ENCODE data around the gene HSPBP1.
A peak's percentile ranks its signal among the peaks of the same experiment; 100 is the strongest.
"Not testable (repeated sequence)": the region's sequence is repeated elsewhere in the genome, so short reads cannot be mapped to it uniquely, and the experiment has no call there.

HSPBP1 gene

GRCh38 chr19:55224679-55225414, 55.1 kb downstream of the HSPBP1 start:
- not testable (repeated sequence) for H3K4me3 Mint-ChIP-seq; H3K27ac Mint-ChIP-seq; H3K4me1 Mint-ChIP-seq (ENCODE audit: low read depth); H3K9me3 Mint-ChIP-seq; DNase-seq (ENCODE audit: low spot score); H3K27me3 Mint-ChIP-seq (ENCODE audit: low read depth)
- H3K36me3 Mint-ChIP-seq (ENCODE audit: low read depth) = peaks cover 37% of the 10 kb centered on the region

DNA sequence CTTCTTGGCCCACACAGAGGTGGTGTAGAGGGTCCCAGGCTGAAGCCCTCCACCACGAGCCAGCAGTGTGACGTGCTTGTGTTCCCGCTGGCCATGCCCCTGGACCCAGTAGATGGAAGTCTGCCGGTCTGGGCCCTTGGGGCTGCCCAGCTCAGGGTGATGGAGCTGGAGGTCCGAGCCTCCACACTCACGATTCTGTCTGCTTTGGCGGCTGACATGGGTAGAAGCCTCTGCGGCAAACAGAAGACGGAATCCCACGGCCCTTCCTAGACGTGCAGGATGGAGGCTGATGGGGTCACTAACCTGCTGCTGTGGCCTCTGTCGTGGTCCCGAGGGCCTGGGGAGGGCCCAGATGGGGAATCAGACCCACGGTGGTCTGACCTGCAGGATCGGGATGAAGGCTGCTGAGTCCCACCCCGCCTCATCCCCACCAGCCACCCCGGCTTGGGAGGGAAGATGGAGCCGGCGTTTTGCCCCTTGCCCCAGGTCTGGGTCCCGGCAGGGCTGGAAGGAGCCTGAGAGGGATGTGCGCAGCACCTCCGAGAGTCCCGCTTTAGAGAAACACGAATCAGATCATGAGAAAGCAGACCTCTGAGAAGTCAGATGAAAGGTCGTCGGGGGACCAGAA, 55.8 kb downstream of the HSPBP1 start:
- Mint-ChIP-seq H3K27me3 (ENCODE audit: low read depth) (no peaks in the 10 kb centered on the region), H3K4me3 (no peak overlapping the region), H3K4me1 (ENCODE audit: low read depth) (no peaks in the 10 kb centered on the region), H3K36me3 (ENCODE audit: low read depth) (peaks cover 36% of the 10 kb centered on the region), H3K9me3 (no peaks in the 10 kb centered on the region), H3K27ac (no peak overlapping the region)
- no peak for DNase-seq (ENCODE audit: low spot score)

- Mint-ChIP-seq H3K27ac (no peak overlapping the region), H3K4me3 (no peak overlapping the region), H3K36me3 (ENCODE audit: low read depth) (peaks cover 31% of the 10 kb centered on the region), H3K9me3 (no peaks in the 10 kb centered on the region), H3K4me1 (ENCODE audit: low read depth) (no peaks in the 10 kb centered on the region), H3K27me3 (ENCODE audit: low read depth) (no peaks in the 10 kb centered on the region)
- no peak for DNase-seq (ENCODE audit: low spot score)
These were observed 56.4 kb downstream of the HSPBP1 start for GRCh38 chr19:55223291-55224037.

DNA sequence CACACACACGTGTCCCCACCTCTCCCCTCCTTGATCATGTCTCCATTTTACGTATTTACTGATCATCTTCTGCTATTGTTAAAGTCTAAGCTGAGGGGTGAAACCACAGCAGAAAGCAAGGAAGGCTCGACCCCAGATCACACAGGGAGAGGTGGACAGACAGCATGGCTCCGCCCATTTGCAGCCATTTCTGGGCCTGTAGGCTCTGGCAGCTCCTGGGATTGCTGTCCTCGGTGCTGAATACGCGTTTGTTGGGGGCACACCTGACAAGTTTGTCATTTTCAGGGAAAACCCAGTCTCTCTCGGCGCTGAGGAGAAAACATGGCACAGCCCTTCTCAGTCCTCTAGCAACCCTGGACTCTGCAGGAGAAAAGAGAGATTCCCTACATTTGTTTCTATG, 59.4 kb downstream of the HSPBP1 start:
- Mint-ChIP-seq H3K27ac (no peak overlapping the region), H3K4me3 (no peak overlapping the region), H3K9me3 (no peaks in the 10 kb centered on the region), H3K4me1 (ENCODE audit: low read depth) (peaks cover 10% of the 10 kb centered on the region), H3K27me3 (ENCODE audit: low read depth) (peaks cover 5% of the 10 kb centered on the region), H3K36me3 (ENCODE audit: low read depth) (peaks cover 15% of the 10 kb centered on the region)
- DNase-seq (ENCODE audit: low spot score) = no peak

- Mint-ChIP-seq H3K27ac (no peak overlapping the region), H3K27me3 (ENCODE audit: low read depth) (peaks cover 9% of the 10 kb centered on the region), H3K4me3 (peak overlapping the region; percentile 67), H3K4me1 (ENCODE audit: low read depth) (peaks cover 10% of the 10 kb centered on the region), H3K9me3 (peaks cover 6% of the 10 kb centered on the region), H3K36me3 (ENCODE audit: low read depth) (peaks cover 12% of the 10 kb centered on the region)
- peak; percentile 52 for DNase-seq (ENCODE audit: low spot score)
These were observed 63.3 kb downstream of the HSPBP1 start for GRCh38 chr19:55216461-55217198.

GRCh38 chr19:55213547-55213946, 66.4 kb downstream of the HSPBP1 start:
- no peak for DNase-seq (ENCODE audit: low spot score)
- Mint-ChIP-seq H3K4me1 (ENCODE audit: low read depth) (peaks cover 10% of the 10 kb centered on the region), H3K27me3 (ENCODE audit: low read depth) (peaks cover 11% of the 10 kb centered on the region)

GRCh38 chr19:55212447-55212846, 67.5 kb downstream of the HSPBP1 start:
- DNase-seq (ENCODE audit: low spot score) = no peak
- Mint-ChIP-seq H3K36me3 (ENCODE audit: low read depth) (peaks cover 2% of the 10 kb centered on the region), H3K4me3 (no peak overlapping the region), H3K4me1 (ENCODE audit: low read depth) (peaks cover 10% of the 10 kb centered on the region), H3K27ac (no peak overlapping the region), H3K27me3 (ENCODE audit: low read depth) (peaks cover 11% of the 10 kb centered on the region), H3K9me3 (peaks cover 6% of the 10 kb centered on the region)

More at GRCh38 chr19:55213547-55213946, 66.4 kb downstream of the HSPBP1 start:
- Mint-ChIP-seq H3K9me3 (peaks cover 6% of the 10 kb centered on the region), H3K36me3 (ENCODE audit: low read depth) (peaks cover 2% of the 10 kb centered on the region), H3K27ac (no peak overlapping the region), H3K4me3 (no peak overlapping the region)
